HepG2 (cell line): ENCODE measurements around the gene GPR176. TPM values are rescaled to one million over a fixed set of nuclear protein-coding genes. Genes with fewer than 3 reads are reported as not detected.

ENCODE experiments used
- CSRNP1 ChIP-seq: sonication (generic); formaldehyde crosslinking; IDR thresholded peaks from 2 replicates; pipeline ENCODE4 v1.8.1; 2023; ENCODE audit warnings: mild to moderate bottlenecking, missing genetic modification reagents
- GMEB2 ChIP-seq: IDR thresholded peaks from 2 replicates; pipeline ENCODE4 v1.6.1; 2016; ENCODE audit warnings: missing biosample characterization, missing genetic modification reagents, low read depth
- IRF9 ChIP-seq: sonication (generic); formaldehyde crosslinking; IDR thresholded peaks from 2 replicates; pipeline ENCODE4 v1.8.0; 2022; ENCODE audit warnings: missing genetic modification reagents, mild to moderate bottlenecking, borderline replicate concordance
- JDP2 ChIP-seq: sonication (generic); formaldehyde crosslinking; IDR thresholded peaks from 2 replicates; pipeline ENCODE4 v1.8.1; 2022; ENCODE audit warnings: missing genetic modification reagents, borderline replicate concordance
- NCOA1 ChIP-seq: sonication (generic); formaldehyde crosslinking; IDR thresholded peaks from 2 replicates; pipeline ENCODE4 v1.9.0; 2021; ENCODE audit warnings: missing genetic modification reagents
- SMAD1 ChIP-seq: sonication (generic); formaldehyde crosslinking; IDR thresholded peaks from 2 replicates; pipeline ENCODE4 v1.4.0; 2020; ENCODE audit warnings: missing genetic modification reagents, low read depth, mild to moderate bottlenecking, borderline replicate concordance
- TBP ChIP-seq: sonication (generic); formaldehyde crosslinking; IDR thresholded peaks from 2 replicates; pipeline ENCODE4 v1.5.0; 2020; ENCODE audit warnings: missing genetic modification reagents
- THAP11 ChIP-seq: IDR thresholded peaks from 2 replicates; pipeline ENCODE4 v1.6.1; 2016; ENCODE audit warnings: missing biosample characterization, missing genetic modification reagents
- TRIM22 ChIP-seq: fragments of 450-650 bp; IDR thresholded peaks from 2 replicates; pipeline ENCODE4 v1.6.1; 2017
- ZKSCAN5 ChIP-seq: sonication (generic); formaldehyde crosslinking; IDR thresholded peaks from 2 replicates; pipeline ENCODE4 v1.5.1; 2020; ENCODE audit warnings: mild to moderate bottlenecking, missing genetic modification reagents
- ZNF264 ChIP-seq: sonication (generic); formaldehyde crosslinking; IDR thresholded peaks from 2 replicates; pipeline ENCODE4 v1.4.0; 2020; ENCODE audit warnings: missing genetic modification reagents
- ZNF274 ChIP-seq: sonication (generic); formaldehyde crosslinking; IDR thresholded peaks from 2 replicates; pipeline ENCODE4 v1.5.1; 2020; ENCODE audit warnings: mild to moderate bottlenecking, missing genetic modification reagents
- ZNF33B ChIP-seq: sonication (generic); formaldehyde crosslinking; IDR thresholded peaks from 2 replicates; pipeline ENCODE4 v1.5.1; 2020; ENCODE audit warnings: mild to moderate bottlenecking, missing genetic modification reagents
- polyA plus RNA-seq, 8 experiments: library from polyadenylated mRNA; depleted of rRNA in 3 of 8; stranded (reverse) in 7 of 8; unstranded in 1 of 8; fragments of >200 nt; fragmentation: Illumina TruSeq in 4 of 8; extraction: Trizol in 4 of 8; gene quantifications; 2 replicates each; pipeline versions ENCODE4 v1.2.1 to v1.2.3, GENCODE V29; 2011 to 2016; ENCODE audit warnings: low read depth in 4 of 8, missing spikeins in 1 of 8, mixed read lengths in 1 of 8; ENCODE audit not compliant: insufficient read depth in 1 of 8
- total RNA-seq, 5 experiments: library from RNA; depleted of rRNA; stranded (reverse); fragments of >200 nt; fragmentation: Illumina TruSeq; extraction: Trizol; gene quantifications; 2 replicates each; pipeline ENCODE4 v1.2.3, GENCODE V29; 2016; ENCODE audit warnings: low read depth in 1 of 5
- TF ChIP-seq, protein P1 (sequence below), 2 experiments: fragments of 450-650 bp in 1 of 2; sonication (generic) in 1 of 2; formaldehyde crosslinking in 1 of 2; IDR thresholded peaks; 2 replicates each; pipeline versions ENCODE4 v1.6.1 to v1.8.0; 2016 to 2022; ENCODE audit warnings: antibody characterized with exemption in 1 of 2, mild to moderate bottlenecking in 1 of 2, missing genetic modification reagents in 1 of 2

Gene GPR176
- total and polyA plus RNA-seq, 2 of the 13 experiments (the other 11 are each of a cell fraction or from before 2014, with no cell fraction given), result 0.11 to 0.20 TPM

- TF ChIP-seq ZKSCAN5 (CRISPR knock-in tag), result no peak
- TF ChIP-seq, protein P1, sequence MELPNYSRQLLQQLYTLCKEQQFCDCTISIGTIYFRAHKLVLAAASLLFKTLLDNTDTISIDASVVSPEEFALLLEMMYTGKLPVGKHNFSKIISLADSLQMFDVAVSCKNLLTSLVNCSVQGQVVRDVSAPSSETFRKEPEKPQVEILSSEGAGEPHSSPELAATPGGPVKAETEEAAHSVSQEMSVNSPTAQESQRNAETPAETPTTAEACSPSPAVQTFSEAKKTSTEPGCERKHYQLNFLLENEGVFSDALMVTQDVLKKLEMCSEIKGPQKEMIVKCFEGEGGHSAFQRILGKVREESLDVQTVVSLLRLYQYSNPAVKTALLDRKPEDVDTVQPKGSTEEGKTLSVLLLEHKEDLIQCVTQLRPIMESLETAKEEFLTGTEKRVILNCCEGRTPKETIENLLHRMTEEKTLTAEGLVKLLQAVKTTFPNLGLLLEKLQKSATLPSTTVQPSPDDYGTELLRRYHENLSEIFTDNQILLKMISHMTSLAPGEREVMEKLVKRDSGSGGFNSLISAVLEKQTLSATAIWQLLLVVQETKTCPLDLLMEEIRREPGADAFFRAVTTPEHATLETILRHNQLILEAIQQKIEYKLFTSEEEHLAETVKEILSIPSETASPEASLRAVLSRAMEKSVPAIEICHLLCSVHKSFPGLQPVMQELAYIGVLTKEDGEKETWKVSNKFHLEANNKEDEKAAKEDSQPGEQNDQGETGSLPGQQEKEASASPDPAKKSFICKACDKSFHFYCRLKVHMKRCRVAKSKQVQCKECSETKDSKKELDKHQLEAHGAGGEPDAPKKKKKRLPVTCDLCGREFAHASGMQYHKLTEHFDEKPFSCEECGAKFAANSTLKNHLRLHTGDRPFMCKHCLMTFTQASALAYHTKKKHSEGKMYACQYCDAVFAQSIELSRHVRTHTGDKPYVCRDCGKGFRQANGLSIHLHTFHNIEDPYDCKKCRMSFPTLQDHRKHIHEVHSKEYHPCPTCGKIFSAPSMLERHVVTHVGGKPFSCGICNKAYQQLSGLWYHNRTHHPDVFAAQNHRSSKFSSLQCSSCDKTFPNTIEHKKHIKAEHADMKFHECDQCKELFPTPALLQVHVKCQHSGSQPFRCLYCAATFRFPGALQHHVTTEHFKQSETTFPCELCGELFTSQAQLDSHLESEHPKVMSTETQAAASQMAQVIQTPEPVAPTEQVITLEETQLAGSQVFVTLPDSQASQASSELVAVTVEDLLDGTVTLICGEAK (IDR thresholded peaks at IDR 0.05), result no peak
- TF ChIP-seq, protein P1 (CRISPR knock-in tag; IDR thresholded peaks at IDR 0.05), result 0 out of 2 replicates have a peak, but pooled peaks have one; percentile 29
- TF ChIP-seq TBP (CRISPR knock-in tag), result no peak
- TF ChIP-seq NCOA1 (CRISPR knock-in tag), result no peak
- peak; percentile 83 for TF ChIP-seq THAP11 (CRISPR knock-in tag)
- TF ChIP-seq GMEB2 (CRISPR knock-in tag), result no peak
- no peak for TF ChIP-seq ZNF264 (CRISPR knock-in tag)
- TF ChIP-seq IRF9, result peak; percentile 71; the same call in 1 of the 2 replicates
- TF ChIP-seq ZNF33B (CRISPR knock-in tag), result no peak
- TF ChIP-seq SMAD1 (CRISPR knock-in tag), result peak; percentile 77; the same call in 1 of the 2 replicates
- TF ChIP-seq ZNF274 (CRISPR knock-in tag), result peak; percentile 60; the same call in 1 of the 2 replicates
- TF ChIP-seq CSRNP1, result no peak
- TF ChIP-seq TRIM22, result no peak
- no peak for TF ChIP-seq JDP2
Measured at GRCh38 chr15:39782441-39783138, 137.5 kb downstream of the GPR176 start, which contains the start of gene FSIP1 (continued).
